GM18520 (cell line): ENCODE measurements around the gene CD28.
A peak's percentile ranks its signal among the peaks of the same experiment; 100 is the strongest.

Experiments
- ATAC-seq: cut with Tn5 transposase; IDR thresholded peaks from one replicate; pipeline ENCODE4 v1.9.1; 2021; ENCODE audit not compliant: unreplicated experiment

CD28 gene

GRCh38 chr2:203706403-203706802 is at the start of gene CD28:
TSS of gene CD28 (plus strand) at chr2:203706639. CDS start at chr2:203706697, 58 bp downstream.
- peak; percentile 91 for ATAC-seq

DNA sequence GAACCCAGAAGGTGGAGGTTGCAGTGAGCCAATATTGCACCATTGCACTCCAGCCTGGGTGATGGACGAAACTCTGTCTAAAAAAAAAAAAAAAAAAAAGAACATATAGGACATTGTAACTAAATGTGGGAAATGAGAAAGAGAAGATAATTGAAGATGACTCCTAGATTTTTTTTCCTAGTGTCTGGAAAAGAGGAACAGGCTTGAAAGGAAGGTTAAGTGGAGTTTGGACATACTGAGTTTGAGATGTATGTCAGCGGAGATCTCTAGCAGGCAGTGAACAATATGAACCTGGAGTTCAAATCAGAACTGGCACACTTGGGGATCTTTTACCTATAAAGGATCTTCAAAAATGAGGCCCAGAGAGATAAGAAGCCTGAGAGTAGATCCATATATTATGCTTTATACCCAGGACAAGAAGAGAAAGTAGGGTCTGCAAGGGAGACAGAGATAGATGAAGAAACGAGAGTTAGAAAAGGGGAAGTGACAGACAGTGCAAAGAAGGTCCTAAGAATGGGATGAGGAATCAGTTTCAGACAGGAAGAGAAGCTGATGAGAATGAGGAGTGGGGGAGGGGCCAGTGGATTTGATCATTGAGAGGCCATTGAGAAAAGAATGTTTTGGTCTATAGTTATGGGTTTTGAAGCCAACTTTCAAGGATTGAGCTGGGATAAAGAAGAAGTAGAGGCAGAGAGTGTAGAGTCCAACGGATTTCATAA is 46.9 kb upstream of the CD28 start:
- ATAC-seq, result no peak

DNA sequence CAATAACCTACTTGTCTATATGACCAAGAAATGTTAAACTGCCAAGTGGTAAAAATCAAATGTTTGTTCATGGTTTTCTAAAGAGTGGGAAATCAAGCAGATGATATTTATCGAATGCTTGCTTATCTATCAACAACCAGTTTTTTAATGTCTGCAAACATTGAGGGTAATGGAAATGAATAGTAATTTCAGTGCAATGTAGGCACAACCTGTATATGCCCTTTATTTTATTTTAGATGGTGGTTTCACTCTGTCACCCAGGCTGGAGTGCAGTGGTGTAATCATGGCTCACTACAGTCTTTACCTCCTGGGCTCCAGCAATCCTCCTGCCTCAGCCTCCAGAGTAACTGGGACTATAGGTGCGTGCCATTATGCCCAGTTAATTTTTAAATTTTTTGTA is 46.0 kb upstream of the CD28 start:
- no peak for ATAC-seq

- no peak for ATAC-seq
Observed at GRCh38 chr2:203661279-203661908, 45.0 kb upstream of the CD28 start.

- no peak for ATAC-seq
Observed at GRCh38 chr2:203662487-203662886, 44.0 kb upstream of the CD28 start.

DNA sequence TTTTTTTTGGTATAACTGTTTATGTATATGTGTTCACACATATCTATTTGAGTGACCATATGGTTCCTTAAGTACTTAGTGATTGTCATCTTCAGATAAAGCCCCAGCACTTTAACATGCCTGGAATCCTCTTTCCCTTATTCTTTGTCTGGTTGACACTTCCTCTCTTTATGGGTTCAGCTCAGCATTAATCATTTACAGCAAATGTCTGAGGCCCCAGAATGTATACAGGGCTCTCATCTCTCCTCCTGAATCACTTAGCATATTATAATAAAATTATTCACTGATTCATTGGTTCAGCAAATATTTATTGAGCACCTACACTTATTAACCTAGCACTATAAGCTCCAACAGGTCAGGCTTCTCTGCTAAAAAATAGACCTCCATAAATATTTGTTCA is 43.5 kb upstream of the CD28 start:
- ATAC-seq, result no peak

DNA sequence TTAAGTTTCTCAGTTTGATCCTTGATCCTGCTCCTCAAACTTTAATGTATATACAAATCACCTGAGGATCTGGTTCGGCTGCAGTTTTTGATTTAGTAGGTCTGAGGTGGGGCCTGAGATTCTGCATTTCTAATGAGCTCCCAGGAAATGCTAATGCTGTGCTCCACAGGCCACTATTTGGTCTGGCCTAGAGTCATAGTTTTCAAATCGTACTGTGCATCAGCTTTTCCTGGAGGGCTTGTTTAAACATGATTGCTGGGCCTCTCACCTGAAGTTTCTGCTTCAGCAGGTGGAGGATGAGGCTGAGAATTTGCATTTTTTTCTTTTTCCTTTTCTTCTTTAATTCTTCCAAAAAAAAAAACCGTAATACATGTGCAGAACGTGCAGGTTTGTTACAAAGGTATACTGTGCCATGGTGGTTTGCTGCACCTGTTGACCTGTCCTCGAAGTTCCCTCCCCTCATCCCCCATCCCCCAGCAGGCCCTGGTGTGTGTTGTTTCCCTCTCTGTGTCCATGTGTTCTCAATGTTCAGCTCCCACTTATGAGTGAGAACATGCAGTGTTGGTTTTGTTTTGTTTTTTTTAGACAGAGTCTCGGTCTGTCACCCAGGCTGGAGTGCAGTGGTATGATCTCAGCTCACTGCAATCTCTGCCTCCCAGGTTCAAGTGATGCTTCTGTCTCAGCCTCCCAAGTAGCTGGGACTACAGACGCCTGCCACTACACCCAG is 42.2 kb upstream of the CD28 start:
- no peak for ATAC-seq

DNA sequence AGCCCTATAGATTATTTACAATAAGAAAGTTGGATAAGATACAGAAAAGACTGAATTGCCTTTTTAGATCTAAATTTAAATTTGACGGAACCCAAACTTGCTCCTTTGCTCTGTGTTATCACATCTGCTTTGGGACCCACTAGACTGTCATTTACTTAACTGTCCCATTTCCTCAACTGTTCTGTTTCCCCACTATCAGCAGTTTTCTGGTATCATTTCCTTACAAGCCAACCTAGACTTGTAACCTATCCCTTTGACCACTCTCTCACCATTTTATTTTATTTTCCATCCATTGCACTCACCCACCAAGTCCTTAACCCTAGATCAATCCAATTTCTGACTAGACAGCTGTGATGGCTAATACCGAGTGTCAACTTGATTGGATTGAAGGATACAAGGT is 38.6 kb upstream of the CD28 start:
- no peak for ATAC-seq

DNA sequence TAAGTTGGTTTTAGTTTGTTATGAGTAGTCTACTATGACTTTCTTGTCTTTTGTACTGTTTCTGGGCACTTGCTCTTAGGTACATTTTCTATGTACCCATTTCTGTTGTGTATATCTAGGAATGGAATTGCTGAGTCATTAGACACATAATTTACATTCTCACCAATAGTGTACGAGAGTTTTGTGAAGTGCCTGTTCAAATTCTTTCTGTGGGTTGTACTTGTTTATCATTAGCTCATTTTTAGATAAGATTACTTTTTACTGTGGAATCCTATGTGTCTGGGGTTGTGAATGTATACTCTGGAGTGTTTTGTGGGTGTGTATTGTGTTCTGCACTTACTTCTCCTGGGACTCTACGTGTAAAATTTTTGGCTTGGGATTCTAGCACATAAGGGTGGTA is 36.6 kb upstream of the CD28 start:
- ATAC-seq, result no peak

DNA sequence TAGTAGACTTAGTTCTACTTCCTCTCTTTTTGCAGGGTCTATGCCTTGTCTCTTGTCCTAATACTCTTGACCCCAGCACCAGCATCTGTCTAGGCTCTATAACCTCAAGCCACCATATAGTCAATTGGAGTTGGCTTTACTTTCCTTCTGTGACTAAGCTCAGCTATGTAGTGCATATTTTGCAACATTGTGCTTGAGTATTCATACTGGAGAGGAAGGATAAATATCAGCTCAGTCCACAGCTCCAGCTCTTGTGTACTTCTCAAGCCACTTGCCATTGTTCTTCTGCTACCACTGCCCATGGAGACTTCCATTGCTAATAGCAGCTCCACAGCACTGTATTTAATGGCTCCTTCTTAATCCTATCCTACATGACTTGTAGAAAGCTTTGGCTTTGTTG is 35.5 kb upstream of the CD28 start:
- no peak for ATAC-seq

DNA sequence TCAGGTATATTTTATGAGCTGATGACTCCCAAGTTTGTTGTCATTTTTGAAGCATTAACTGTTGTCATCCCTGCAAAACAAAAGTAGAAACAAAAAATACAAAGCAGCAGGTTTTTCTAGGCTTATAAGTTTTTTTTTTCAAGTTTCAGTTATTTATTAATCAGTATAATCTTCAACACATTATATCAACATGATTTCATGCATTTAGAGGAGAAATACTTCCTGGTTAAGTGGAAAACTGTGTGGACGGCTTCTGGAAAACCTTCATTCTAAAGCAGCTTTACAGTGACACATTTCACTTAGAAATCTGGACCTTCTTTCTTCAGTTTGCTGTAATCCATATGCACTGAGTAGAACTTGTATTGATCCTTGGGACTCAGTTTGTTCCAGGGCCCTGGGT is 34.6 kb upstream of the CD28 start:
- ATAC-seq, result no peak

DNA sequence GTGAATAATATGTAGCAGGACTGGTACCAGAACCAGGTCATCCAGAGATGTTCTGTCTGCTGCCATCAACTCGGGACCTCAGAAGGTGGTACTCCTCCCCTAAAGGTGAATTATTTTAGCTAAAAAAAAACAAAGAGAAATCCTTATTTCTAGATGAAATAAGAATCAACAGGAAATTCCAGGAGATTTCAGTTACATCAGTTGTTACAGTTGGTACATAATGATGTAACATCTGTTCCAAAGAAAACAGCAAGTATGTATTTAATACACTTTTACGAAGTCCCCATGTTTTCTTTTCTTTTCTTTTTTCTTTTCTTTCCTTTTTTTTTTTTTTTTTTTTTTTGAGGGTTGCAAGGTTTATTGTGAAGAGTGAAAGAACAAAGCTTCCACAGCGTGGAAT is 33.6 kb upstream of the CD28 start:
- ATAC-seq, result no peak

DNA sequence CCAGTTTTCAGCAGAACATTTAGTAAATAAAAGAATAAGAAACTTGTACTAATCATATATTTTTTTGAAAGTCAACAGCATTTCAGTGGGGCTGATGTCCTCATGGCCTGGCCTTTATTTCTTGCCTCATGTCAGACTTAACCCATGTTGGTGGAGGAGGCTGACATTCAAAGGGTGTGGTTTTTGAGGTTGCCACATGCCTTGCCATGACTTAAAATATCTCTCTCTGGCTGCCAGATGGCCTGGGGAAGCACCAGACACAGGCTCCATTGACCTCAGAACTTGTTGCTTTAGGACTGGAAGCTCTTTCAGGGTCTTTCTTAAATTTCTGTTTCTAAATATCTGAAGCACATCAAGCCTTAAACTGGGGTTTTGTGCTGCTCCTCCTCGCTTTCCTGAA is 32.5 kb upstream of the CD28 start:
- peak; percentile 99 for ATAC-seq

DNA sequence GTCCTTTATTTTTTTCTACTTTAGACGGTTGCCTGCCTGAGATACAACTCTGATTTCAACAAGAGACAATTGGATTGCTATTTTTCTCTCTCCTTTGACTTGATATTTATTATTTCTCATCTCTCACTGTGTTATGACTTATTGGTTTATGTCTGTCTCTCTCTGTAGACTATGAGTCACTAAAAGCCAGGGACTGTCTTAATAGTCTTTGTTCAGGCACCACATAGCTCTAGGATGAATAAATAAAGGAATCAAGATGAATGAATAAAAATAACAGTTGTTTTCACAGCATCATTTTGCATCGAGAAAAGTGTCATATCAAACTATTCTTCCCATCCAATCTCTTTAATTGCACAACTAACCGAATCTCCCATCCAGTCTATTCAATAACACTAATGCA is 31.4 kb upstream of the CD28 start:
- no peak for ATAC-seq

- no peak for ATAC-seq
Observed at GRCh38 chr2:203678971-203679370, 27.5 kb upstream of the CD28 start.

DNA sequence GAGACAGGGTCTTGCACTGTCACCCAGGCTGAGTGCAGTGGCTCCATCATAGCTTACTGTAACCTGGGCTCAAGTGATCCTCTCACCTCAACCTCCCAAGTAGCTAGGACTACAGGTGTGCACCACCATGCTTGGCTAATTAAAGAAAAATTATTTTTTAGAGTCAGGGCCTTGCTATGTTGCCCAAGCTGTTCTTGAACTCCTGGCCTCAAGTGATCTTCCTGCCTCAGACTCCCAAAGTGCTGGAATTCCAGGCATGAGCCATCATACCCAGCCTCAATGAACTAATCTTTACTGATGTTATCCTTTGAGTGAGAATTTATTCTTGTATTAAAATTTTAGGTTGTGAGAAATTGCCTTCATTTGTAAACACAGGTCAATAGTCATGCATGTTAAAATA is 27.0 kb upstream of the CD28 start:
- ATAC-seq, result no peak

DNA sequence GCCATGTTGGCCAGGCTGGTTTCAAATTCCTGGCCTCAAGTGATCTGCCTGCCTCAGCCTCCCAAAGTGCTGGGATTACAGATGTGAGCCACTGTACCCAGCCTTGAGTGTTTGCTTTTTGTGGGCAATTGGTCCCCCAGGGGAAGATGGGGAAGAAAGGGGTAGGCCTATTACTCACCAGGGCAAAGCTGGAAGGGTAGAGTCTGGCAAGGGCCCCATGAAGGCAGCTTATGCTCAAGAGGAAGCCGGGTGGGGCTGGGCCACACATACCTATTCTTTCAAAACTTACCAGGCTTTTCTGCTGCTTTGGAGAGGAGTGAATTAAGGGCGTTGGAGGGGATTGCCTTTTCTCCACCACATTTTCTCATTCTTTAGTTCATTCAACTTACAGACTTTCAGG is 24.5 kb upstream of the CD28 start:
- no peak for ATAC-seq

- ATAC-seq, result no peak
Observed at GRCh38 chr2:203682688-203683130, 23.7 kb upstream of the CD28 start.

DNA sequence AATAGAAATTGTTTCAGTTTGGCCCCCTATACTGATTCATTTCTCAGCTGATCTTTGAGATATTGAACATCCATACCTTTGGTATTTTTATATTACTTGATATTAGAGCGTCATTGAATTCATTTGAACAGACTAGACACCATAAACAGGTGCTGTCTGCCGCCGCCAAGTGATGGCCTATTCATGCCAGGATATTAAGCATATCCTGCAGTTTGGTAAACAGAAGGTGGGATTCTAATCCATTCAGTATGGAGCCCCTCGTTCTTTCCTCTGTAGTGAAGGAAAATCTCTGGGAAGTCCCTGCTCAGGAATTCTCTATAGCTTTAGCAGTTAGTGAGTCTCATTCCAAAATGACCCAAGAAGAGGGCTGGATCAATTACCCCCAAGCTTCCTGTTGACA is 23.0 kb upstream of the CD28 start:
- no peak for ATAC-seq

GRCh38 chr2:203683932-203684556 is 22.4 kb upstream of the CD28 start:
- peak; percentile 89 for ATAC-seq

GRCh38 chr2:203685081-203685621 is 21.3 kb upstream of the CD28 start:
- no peak for ATAC-seq
